Activated CD4-positive, alpha-beta T cell treated with anti-CD3 and anti-CD28 coated beads, Interleukin-2, amount 10 ng/mL, durations not matched to agents 24 days and 14 days (primary cell): ENCODE data around the gene PIP4P1. TPM values are rescaled to one million over a fixed set of nuclear protein-coding genes. Genes with fewer than 3 reads are reported as not detected.
"Not testable (repeated sequence)": the region's sequence is repeated elsewhere in the genome, so short reads cannot be mapped to it uniquely, and the experiment has no call there.

Experiments
- DNase-seq: peaks from one replicate; pipeline ENCODE4 v3.0.0; 2022
- H3K27ac Mint-ChIP-seq: one replicate; pipeline ENCODE4 v1.8.0; 2022; ENCODE audit warnings: mild to moderate bottlenecking, mixed read lengths
- H3K27me3 Mint-ChIP-seq: one replicate; pipeline ENCODE4 v1.8.0; 2022; ENCODE audit warnings: mixed read lengths
- H3K36me3 Mint-ChIP-seq: one replicate; pipeline ENCODE4 v1.8.0; 2022; ENCODE audit warnings: low read depth, mild to moderate bottlenecking, mixed read lengths
- H3K4me1 Mint-ChIP-seq: one replicate; pipeline ENCODE4 v1.8.0; 2021; ENCODE audit warnings: mixed read lengths
- H3K4me3 Mint-ChIP-seq: one replicate; pipeline ENCODE4 v1.8.0; 2022; ENCODE audit warnings: mild to moderate bottlenecking, moderate library complexity, mixed read lengths
- H3K9me3 Mint-ChIP-seq: one replicate; pipeline ENCODE4 v1.8.0; 2021; ENCODE audit warnings: mixed read lengths
- intact Hi-C: fragments of 100-400 bp; cut with micrococcal nuclease; formaldehyde crosslinking; loops from one replicate; pipeline ENCODE4 v1.15.1; 2023
- total RNA-seq: library from RNA; stranded (reverse); gene quantifications from 2 replicates; pipeline ENCODE4 v1.2.3, GENCODE V29; 2022

PIP4P1 gene
- total RNA-seq, 1 donor from 2014 or later, result 29.5 TPM

DNA sequence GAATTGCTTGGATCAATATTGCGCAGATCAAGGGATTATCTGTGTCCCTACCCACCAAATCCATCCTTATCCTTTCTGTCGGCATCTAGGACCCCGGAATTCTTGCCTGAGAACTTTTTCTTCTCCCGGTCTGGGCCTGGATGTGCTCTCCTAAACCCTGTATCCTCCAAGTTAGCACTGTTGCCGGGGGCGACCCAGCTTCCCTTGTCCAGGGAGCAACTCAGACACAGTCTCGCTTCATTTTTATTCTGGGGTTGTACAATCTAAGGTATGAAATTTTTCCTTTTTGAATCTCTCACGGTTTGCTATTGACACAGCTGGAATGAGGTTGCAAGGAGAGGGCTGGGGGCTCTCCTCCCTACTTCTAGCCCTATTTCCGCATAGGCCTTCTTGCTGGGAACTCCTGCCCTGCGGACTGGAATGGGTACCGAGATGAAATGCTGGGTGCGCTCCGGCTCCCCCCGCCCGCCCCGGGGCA, 7.6 kb upstream of the PIP4P1 start:
- peak overlapping the region; percentile 100 for H3K27ac Mint-ChIP-seq
- peak overlapping the region; percentile 95 for H3K4me3 Mint-ChIP-seq
- no peaks in the 10 kb centered on the region for H3K9me3 Mint-ChIP-seq
- intact Hi-C loops, result loop anchor here (1.0 to 2.0 kb wide), 5 partner anchors 8 to 214 kb away; partner anchors contain the start of genes APEX1, PARP2 and PIP4P1
- DNase-seq, result no peak
- peaks cover 31% of the 10 kb centered on the region for H3K4me1 Mint-ChIP-seq
- H3K27me3 Mint-ChIP-seq, result peaks cover 2% of the 10 kb centered on the region
- peaks cover 30% of the 10 kb centered on the region for H3K36me3 Mint-ChIP-seq

DNA sequence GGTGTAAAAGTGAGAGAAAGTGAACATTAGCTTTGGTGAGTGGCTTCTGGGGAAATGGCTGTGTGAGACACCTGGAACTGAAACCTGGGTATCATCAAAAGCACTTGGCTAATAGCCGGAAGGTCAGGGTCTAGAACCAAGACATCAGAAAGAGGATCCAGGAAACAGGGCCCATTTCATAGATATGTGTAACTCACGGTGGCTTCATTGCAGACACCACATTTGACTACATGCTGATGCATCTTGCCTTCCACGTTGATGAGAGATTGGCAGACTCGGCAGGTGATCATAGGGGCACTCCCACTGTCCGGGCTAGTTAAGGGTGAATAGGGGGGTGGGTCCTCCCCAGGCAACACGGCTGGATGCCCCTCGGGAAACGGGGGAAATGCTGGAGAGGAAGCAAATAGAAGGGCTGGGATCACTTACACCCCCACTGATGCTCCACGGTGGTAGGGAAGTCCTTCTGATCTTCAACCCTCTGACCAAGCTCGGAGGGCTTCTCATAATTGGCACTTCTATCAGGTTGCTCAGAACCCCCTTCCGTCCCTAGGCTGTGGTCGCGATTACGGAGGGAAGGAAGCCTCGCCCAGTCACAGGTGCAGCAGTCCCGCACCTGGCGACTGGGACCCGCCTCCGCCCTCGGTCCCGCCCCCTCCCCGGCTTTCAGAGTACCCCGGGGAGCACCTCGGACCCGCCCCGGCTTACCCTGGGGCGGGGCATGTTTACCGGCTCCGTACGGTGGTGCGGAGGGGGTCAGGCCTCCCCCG, 593 bp downstream of the PIP4P1 start:
- no peaks in the 10 kb centered on the region for H3K9me3 Mint-ChIP-seq
- peak overlapping the region; percentile 88 for H3K27ac Mint-ChIP-seq
- H3K27me3 Mint-ChIP-seq, result no peaks in the 10 kb centered on the region
- intact Hi-C loops, result loop anchor here (1.0 kb wide), 2 partner anchors 9 to 117 kb away; partner anchors contain the start of genes PARP2 and PNP
- peaks cover 25% of the 10 kb centered on the region for H3K4me1 Mint-ChIP-seq
- DNase-seq, result peak; percentile 85
- peaks cover 24% of the 10 kb centered on the region for H3K36me3 Mint-ChIP-seq
- peak overlapping the region; percentile 89 for H3K4me3 Mint-ChIP-seq

DNA sequence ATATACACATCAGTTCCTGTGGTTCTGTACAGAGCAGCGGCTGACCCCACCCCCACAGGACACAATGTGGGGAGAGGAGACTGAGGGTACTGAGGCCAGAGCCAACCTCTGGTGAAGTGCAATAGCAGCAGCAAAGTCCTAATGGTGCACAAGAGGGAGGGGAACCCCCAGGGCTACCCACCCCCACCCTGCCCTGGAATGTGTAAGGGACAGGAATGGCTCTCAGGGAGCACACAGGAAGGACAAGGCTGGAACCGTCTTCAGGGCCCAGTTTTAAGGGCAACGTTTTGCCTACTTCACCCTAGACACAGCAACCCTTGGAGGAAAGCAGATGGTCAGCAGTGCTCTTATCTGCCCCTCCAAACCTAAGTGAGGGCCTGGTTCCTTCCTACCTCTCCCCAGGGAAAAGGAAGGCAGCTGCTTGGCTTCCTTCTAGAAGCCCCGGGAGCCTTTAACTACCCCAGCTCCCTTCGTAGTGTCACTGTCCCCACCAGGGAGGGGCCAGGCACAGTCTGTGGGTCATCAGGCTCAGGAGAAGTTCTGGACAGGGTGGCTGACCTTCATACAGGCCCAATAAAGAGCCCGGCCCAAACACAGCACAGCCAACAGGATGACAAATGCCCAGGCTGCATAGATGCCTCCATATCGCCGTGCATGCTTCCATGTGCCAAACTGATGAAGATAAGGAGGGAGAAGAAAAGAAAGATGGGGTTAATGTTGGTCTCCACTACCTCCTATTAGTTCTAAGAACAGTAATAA, 3.0 kb downstream of the PIP4P1 start:
- no peak for DNase-seq
- Mint-ChIP-seq H3K4me3 (no peak overlapping the region), H3K4me1 (peaks cover 25% of the 10 kb centered on the region), H3K9me3 (no peaks in the 10 kb centered on the region), H3K27ac (no peak overlapping the region), H3K27me3 (no peaks in the 10 kb centered on the region), H3K36me3 (peaks cover 24% of the 10 kb centered on the region)
- intact Hi-C loops, result no loop called here

DNA sequence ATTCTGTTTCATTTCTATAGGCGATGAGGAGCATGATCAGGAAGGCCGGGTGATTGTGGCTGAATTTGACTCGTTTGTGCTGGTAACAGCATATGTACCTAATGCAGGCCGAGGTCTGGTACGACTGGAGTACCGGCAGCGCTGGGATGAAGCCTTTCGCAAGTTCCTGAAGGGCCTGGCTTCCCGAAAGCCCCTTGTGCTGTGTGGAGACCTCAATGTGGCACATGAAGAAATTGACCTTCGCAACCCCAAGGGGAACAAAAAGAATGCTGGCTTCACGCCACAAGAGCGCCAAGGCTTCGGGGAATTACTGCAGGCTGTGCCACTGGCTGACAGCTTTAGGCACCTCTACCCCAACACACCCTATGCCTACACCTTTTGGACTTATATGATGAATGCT, 4.3 kb downstream of the PIP4P1 start:
- no peaks in the 10 kb centered on the region for H3K27me3 Mint-ChIP-seq
- no peak for DNase-seq
- no peak overlapping the region for H3K4me3 Mint-ChIP-seq
- peak overlapping the region; percentile 3 for H3K27ac Mint-ChIP-seq
- H3K4me1 Mint-ChIP-seq, result peaks cover 33% of the 10 kb centered on the region
- H3K9me3 Mint-ChIP-seq, result no peaks in the 10 kb centered on the region
- peaks cover 27% of the 10 kb centered on the region for H3K36me3 Mint-ChIP-seq
- intact Hi-C loops, result no loop called here

DNA sequence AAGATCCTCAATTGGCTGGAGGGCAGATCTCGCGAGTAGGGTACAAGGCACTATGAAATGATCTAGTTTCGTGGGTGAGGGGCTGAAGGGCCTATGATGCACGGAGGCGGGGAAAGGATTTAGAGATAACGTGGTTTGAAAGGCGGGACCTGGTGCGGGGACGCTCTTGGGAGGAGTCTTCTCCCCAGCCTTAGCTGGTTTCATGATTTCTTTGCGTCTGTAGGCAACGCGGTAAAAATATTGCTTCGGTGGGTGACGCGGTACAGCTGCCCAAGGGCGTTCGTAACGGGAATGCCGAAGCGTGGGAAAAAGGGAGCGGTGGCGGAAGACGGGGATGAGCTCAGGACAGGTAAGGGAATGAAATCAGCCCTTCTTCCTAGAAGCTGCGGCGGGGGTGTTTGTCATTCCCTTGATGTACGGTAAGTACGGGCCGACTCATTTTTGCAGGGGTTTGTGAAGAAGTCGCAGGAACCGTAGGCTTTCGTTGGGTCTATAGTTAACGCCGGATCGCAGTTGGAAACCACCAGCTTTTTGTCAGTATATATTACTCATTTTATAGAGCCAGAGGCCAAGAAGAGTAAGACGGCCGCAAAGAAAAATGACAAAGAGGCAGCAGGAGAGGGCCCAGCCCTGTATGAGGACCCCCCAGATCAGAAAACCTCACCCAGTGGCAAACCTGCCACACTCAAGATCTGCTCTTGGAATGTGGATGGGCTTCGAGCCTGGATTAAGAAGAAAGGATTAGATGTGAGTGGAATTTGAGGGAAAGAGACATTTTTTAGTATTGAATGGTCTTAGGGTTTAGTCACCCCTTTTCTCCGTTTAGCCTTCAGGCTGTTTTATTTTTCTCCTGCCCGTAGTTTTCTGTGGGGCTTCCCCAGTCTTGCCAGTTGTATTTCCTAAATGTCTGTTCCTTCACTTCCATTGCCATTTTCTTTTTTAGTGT, 5.6 kb downstream of the PIP4P1 start:
- peaks cover 33% of the 10 kb centered on the region for H3K36me3 Mint-ChIP-seq
- peaks cover 27% of the 10 kb centered on the region for H3K4me1 Mint-ChIP-seq
- intact Hi-C loops, result loop anchor here (1.0 kb wide), 6 partner anchors 14 to 226 kb away; partner anchors contain the start of genes PARP2, PNP and TEP1
- no peak overlapping the region for H3K27ac Mint-ChIP-seq
- no peaks in the 10 kb centered on the region for H3K9me3 Mint-ChIP-seq
- no peaks in the 10 kb centered on the region for H3K27me3 Mint-ChIP-seq
- H3K4me3 Mint-ChIP-seq, result no peak overlapping the region
- no peak for DNase-seq

DNA sequence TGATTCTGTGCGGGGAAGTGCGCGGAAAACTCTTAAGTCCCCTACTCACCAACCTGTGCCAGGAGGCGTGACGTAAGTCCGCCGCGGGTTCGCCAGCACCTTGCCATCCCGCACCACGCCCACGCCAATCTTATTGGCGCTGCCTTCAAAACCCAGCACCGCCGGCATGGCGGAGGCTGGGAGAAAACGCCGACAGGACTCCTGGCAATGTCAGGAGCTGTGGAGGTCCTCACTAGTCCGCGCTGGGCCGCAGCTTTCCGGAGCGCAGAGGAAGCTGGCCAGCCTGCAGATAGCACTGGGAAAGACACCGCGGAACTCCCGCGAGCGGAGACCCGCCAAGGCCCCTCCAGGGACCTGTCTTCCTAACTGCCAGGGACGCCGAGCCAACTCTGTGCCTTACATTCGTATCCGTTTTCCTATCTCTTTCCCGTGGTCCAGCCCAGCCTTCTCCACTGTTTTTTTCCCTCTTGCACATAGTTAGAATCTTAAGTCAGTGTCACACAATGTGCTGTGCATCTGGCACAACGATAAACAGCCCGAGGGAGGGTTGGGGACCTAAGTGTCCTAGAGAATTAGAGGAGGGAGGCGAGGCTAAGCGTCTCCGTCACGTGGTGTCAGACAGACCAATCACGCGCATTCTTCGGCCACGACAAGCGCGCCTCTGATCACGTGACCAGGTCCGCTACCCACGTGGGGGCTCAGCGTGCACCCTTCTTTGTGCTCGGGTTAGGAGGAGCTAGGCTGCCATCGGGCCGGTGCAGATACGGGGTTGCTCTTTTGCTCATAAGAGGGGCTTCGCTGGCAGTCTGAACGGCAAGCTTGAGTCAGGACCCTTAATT, 6.5 kb downstream of the PIP4P1 start, which contains the start of the genes APEX1 and OSGEP:
TSS of gene APEX1 (plus strand) at position 711 of the 839 bp plus-strand sequence. CDS start 420 bp downstream, outside the sequence.
TSS of gene OSGEP (minus strand) at position 297 of the 839 bp plus-strand sequence. CDS start at position 168, 129 bp downstream.
- peak within 1 kb of the TSS; percentile 59 for H3K4me3 Mint-ChIP-seq
- peaks cover 20% of the 10 kb centered on the region for H3K4me1 Mint-ChIP-seq
- peak; percentile 99 for DNase-seq
- H3K9me3 Mint-ChIP-seq, result no peaks in the 10 kb centered on the region
- peaks cover 34% of the 10 kb centered on the region for H3K36me3 Mint-ChIP-seq
- H3K27me3 Mint-ChIP-seq, result no peaks in the 10 kb centered on the region
- intact Hi-C loops, result loop anchor here (1.0 kb wide), 6 partner anchors 15 to 227 kb away; partner anchors contain the start of genes PARP2, PNP and TEP1
- no peak within 1 kb of the TSS for H3K27ac Mint-ChIP-seq

DNA sequence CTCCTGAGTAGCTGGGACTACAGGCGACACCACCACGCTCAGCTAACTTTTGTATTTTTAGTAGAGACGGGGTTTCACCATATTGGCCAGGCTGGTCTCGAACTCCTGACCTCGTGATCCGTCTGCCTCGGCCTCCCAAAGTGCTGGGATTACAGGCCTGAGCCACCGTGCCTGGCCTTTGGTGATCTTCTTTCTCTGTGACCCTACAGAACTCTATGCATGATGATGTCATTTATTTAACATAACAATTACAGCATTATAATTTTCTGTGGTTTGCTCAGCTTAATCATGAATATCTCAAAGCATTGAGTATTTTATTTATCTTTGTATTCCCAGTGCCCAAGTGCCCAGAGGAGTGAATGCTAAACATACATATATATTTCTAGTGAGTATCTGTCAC, 8.4 kb downstream of the PIP4P1 start:
- intact Hi-C loops, H3K9me3 Mint-ChIP-seq, DNase-seq, H3K27me3 Mint-ChIP-seq: not testable (repeated sequence)
- Mint-ChIP-seq H3K36me3 (peaks cover 36% of the 10 kb centered on the region), H3K4me3 (peak overlapping the region; percentile 21), H3K4me1 (peaks cover 12% of the 10 kb centered on the region), H3K27ac (peak overlapping the region; percentile 31)

DNA sequence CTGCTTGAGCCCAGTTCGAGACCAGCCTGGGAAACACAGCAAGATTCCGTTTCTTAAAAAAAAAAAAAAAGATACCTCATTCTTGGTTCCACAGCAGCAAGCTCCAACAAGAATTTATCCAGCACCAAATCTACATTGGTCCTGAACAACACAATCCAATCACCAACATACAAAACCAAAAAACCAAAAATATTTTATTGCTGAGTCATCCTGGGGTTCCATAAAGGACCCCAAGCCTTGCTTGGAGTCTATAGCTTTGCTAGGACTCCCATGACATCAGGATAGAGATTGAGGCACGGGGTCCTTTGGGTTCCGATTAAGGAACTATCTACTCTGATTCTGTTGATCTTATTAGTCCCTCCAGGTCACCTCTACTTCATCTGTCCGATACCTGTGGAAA, 14.3 kb downstream of the PIP4P1 start:
- no peak overlapping the region for H3K4me3 Mint-ChIP-seq
- H3K27ac Mint-ChIP-seq, result no peak overlapping the region
- intact Hi-C loops, result no loop called here
- H3K36me3 Mint-ChIP-seq, result peaks cover 49% of the 10 kb centered on the region
- DNase-seq, result no peak
- H3K4me1 Mint-ChIP-seq, result peaks cover 6% of the 10 kb centered on the region
- no peaks in the 10 kb centered on the region for H3K9me3 Mint-ChIP-seq
- H3K27me3 Mint-ChIP-seq, result no peaks in the 10 kb centered on the region

DNA sequence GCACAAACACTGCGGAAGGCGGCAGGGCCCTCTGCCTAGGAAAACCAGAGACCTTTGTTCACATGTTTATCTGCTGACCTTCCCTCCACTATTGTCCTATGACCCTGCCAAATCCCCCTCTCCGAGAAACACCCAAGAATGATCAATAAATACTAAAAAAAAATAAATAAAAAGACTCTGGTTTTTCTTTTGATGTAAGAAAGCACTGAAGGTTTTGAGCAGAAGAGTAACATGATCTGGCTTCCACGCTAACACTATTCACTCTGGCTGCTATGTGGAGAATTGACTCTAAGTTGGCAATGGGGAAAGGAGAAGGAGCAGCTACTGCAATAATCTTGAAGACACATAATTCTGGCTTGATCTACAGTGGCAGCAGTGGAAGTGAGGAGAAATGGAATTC, 17.6 kb downstream of the PIP4P1 start:
- H3K36me3 Mint-ChIP-seq, result peaks cover 25% of the 10 kb centered on the region
- DNase-seq, H3K27ac Mint-ChIP-seq, H3K4me3 Mint-ChIP-seq, intact Hi-C loops, H3K27me3 Mint-ChIP-seq, H3K9me3 Mint-ChIP-seq: not testable (repeated sequence)
- H3K4me1 Mint-ChIP-seq, result peaks cover 17% of the 10 kb centered on the region

DNA sequence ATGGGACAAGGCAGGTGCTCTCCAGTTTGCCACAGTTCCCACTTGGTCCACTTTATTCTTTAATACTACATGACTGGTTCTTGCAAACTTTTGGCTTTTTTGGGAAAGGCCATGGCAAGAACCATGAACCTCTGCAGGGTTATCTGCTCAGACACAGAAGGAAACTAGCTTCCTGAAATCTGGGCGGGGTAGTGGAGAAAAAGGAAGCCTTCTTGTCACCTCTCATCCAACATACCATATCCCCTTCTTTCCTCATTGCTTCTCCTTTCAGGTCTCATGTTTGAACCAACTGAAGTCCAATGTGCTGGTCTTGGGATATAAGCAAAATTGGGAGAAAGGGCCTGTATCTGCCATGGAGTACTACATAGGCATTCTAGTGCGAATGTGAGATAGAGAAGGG, 19.8 kb downstream of the PIP4P1 start:
- Mint-ChIP-seq H3K9me3 (no peaks in the 10 kb centered on the region), H3K27ac (no peak overlapping the region), H3K4me1 (peaks cover 17% of the 10 kb centered on the region), H3K27me3 (no peaks in the 10 kb centered on the region), H3K36me3 (peaks cover 9% of the 10 kb centered on the region), H3K4me3 (no peak overlapping the region)
- no peak for DNase-seq
- intact Hi-C loops, result no loop called here

DNA sequence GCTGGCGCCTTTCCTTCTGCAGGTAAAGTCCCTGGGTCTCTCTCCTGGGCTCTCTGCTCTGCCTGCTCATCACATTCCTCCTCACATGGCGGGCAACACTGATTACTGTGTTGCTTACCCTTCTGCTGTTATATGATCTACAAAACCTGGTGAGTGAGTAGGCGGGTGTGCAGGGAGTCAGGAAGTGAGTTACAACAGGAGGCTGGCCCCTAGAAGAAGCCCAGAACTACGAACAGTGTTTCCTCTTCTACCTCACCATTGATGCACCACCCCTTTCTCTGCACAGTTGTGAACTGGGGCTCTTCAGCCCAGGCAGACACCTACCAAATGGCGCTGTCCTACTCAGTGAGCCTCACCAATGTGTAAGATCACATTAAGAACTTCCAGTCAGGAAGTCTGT, 20.4 kb downstream of the PIP4P1 start:
- H3K4me3 Mint-ChIP-seq, result peak overlapping the region; percentile 20
- H3K9me3 Mint-ChIP-seq, result no peaks in the 10 kb centered on the region
- peaks cover 17% of the 10 kb centered on the region for H3K4me1 Mint-ChIP-seq
- peaks cover 9% of the 10 kb centered on the region for H3K36me3 Mint-ChIP-seq
- intact Hi-C loops, result no loop called here
- H3K27ac Mint-ChIP-seq, result peak overlapping the region; percentile 54
- DNase-seq, result peak; percentile 71
- no peaks in the 10 kb centered on the region for H3K27me3 Mint-ChIP-seq

DNA sequence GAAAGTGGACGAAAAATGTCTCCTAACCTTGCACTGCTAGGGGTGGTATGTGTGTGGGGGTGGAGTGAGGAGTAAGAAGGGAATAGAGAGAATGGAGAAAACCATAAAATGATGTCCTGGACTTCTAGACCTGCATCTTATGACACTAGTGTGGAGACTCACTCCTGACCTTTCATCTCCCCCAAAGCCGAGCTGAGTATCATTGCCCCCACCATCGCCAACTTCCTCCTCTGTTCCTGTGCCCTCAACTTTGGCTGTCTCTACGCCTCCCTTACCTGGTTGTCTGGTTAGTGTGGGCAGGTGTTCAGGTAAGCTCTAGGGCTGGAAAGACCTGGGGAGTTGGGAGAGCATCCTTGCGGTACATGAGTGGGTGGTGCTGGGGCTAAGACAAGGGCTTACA, 20.8 kb downstream of the PIP4P1 start:
- Mint-ChIP-seq H3K4me3 (peak overlapping the region; percentile 20), H3K4me1 (peaks cover 17% of the 10 kb centered on the region), H3K36me3 (peaks cover 9% of the 10 kb centered on the region), H3K9me3 (no peaks in the 10 kb centered on the region), H3K27ac (peak overlapping the region; percentile 54), H3K27me3 (no peaks in the 10 kb centered on the region)
- no peak for DNase-seq
- intact Hi-C loops, result no loop called here
